CD4-positive, alpha-beta T cell (primary cell): ENCODE data around the gene KRTAP4-3. TPM values are rescaled to one million over a fixed set of nuclear protein-coding genes. Genes with fewer than 3 reads are reported as not detected.
A peak's percentile ranks its signal among the peaks of the same experiment; 100 is the strongest.
"Not testable (repeated sequence)": the region's sequence is repeated elsewhere in the genome, so short reads cannot be mapped to it uniquely, and the experiment has no call there.

Experiments used
- ATAC-seq: fragments of 200-7000 bp; cut with Tn5 transposase; one replicate; pipeline ENCODE4 v1.10.0; 2022; ENCODE audit warnings: mild to moderate bottlenecking; ENCODE audit not compliant: poor library complexity
- CTCF ChIA-PET: fragments of 350-600 bp; sonication (Branson Sonifier 250); formaldehyde crosslinking; loops from one replicate; lab custom pipeline; 2021; ENCODE audit warnings: antibody characterized with exemption, inconsistent platforms; lab: Charles Lee
- POLR2A ChIA-PET: fragments of 350-600 bp; sonication (Branson Sonifier 250); formaldehyde crosslinking; loops from one replicate; lab custom pipeline; 2021; ENCODE audit warnings: antibody characterized with exemption, inconsistent platforms; lab: Charles Lee
- DNase-seq, 14 experiments: peaks; one replicate each; pipeline ENCODE4 v3.0.0-alpha.2; 2013 to 2020; ENCODE audit warnings: mixed read lengths in 2 of 14
- H3K27ac ChIP-seq, 2 donors: one replicate each; pipeline versions ENCODE4 v1.5.1 to v1.7.0; 2013; ENCODE audit warnings: low read length in 2 of 2, low read depth in 1 of 2, mild to moderate bottlenecking in 1 of 2
- H3K27me3 ChIP-seq, 2 experiments: 1 replicate in 1 of 2; 2 replicates in 1 of 2; pipeline versions ENCODE4 v1.6.1 to v1.7.0; 2013; ENCODE audit warnings: low read length in 2 of 2, control low read depth in 1 of 2, mild to moderate bottlenecking in 1 of 2, moderate library complexity in 1 of 2; ENCODE audit not compliant: insufficient read depth in 2 of 2, control insufficient read depth in 1 of 2
- H3K36me3 ChIP-seq: one replicate; pipeline ENCODE4 v1.6.1; 2013; ENCODE audit warnings: low read length, control low read depth; ENCODE audit not compliant: insufficient read depth
- H3K4me1 ChIP-seq: one replicate; pipeline ENCODE4 v1.6.1; 2013; ENCODE audit warnings: low read length, control low read depth; ENCODE audit not compliant: insufficient read depth
- H3K4me3 ChIP-seq: one replicate; pipeline ENCODE4 v1.5.1; 2013; ENCODE audit warnings: mild to moderate bottlenecking, low read length, moderate library complexity
- H3K9me3 ChIP-seq, 2 experiments: 1 replicate in 1 of 2; 2 replicates in 1 of 2; pipeline versions ENCODE4 v1.6.1 to v1.7.0; 2013; ENCODE audit warnings: low read length in 2 of 2, mild to moderate bottlenecking in 2 of 2, control low read depth in 1 of 2, moderate library complexity in 1 of 2; ENCODE audit not compliant: control insufficient read depth in 1 of 2, insufficient read depth in 1 of 2
- H3K27ac Mint-ChIP-seq: one replicate; pipeline ENCODE4 v1.8.0; 2020; ENCODE audit warnings: mixed read lengths
- H3K27me3 Mint-ChIP-seq: one replicate; pipeline ENCODE4 v1.8.0; 2021; ENCODE audit warnings: mixed read lengths
- H3K36me3 Mint-ChIP-seq: one replicate; pipeline ENCODE4 v1.8.0; 2021; ENCODE audit warnings: low read depth, mixed read lengths
- H3K4me1 Mint-ChIP-seq: one replicate; pipeline ENCODE4 v1.8.0; 2021; ENCODE audit warnings: low read depth, mixed read lengths
- H3K4me3 Mint-ChIP-seq: one replicate; pipeline ENCODE4 v1.8.0; 2020; ENCODE audit warnings: mild to moderate bottlenecking, mixed read lengths
- H3K9me3 Mint-ChIP-seq: one replicate; pipeline ENCODE4 v1.8.0; 2020; ENCODE audit warnings: mixed read lengths
- CTCF ChIP-seq: fragments of 200-600 bp; IDR thresholded peaks from one replicate; pipeline ENCODE4 v1.8.0; 2022; ENCODE audit warnings: antibody characterized with exemption, mild to moderate bottlenecking
- intact Hi-C, 2 experiments: fragments of 100-400 bp; cut with DNase I in 1 of 2; cut with micrococcal nuclease in 1 of 2; formaldehyde crosslinking; loops; one replicate each; pipeline versions ENCODE4 v1.15.1 to v1.9.0; 2023 to 2025; cut with DNase I, micrococcal nuclease
- total RNA-seq, 174 experiments: library from RNA in 2 of 174; stranded (reverse) in 2 of 174; gene quantifications; one replicate each; pipeline ENCODE4 v1.2.3 and lab custom pipeline; 2021 to 2026

The KRTAP4-3 gene
- total RNA-seq, 2 experiments from 2014 or later = not detected

DNA sequence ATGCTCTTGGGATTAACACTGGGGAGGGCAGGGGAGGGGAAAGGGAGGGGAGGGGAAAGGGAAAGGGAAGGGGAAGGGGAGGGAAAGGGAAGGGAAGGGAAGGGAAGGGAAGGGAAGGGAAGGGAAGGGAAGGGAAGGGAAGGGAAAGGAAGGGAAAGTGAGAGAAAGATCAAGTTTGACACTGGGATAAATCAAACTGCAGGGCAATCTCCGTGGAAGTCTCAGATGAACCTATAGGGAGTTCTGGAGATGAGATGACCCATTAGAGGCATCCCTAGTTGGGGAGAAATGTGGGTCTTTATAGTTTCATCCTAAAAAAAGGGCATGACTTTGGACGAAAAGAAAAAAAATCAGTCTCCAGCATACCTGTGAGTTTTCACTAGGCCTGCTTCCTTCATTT is 46.3 kb downstream of the KRTAP4-3 start:
- POLR2A ChIA-PET = no interaction called here
- ATAC-seq = no peak

GRCh38 chr17:41119696-41120690 is 48.0 kb downstream of the KRTAP4-3 start:
- TF ChIP-seq CTCF = peak; percentile 40
- Mint-ChIP-seq H3K4me1 (peaks cover 60% of the 10 kb centered on the region), H3K4me3 (peak overlapping the region; percentile 62), H3K27ac (peak overlapping the region; percentile 80)
- H3K36me3 ChIP-seq, H3K27me3 Mint-ChIP-seq, H3K36me3 Mint-ChIP-seq, H3K9me3 Mint-ChIP-seq, H3K9me3 ChIP-seq, H3K27ac ChIP-seq, H3K4me3 ChIP-seq, H3K27me3 ChIP-seq: not testable (repeated sequence)
- CTCF ChIA-PET = interaction anchor here (0.7 kb wide), 1 partner anchor 214 kb away, joined by 3 read pairs; no protein-coding TSS in a partner anchor
- intact Hi-C loops = loop anchor here (1.0 to 5.0 kb wide), 5 partner anchors 187 to 542 kb away; partner anchors contain the start of gene KRTAP16-1 (in 1 of the 2)
- DNase-seq (peak in 4 of 14 experiments; percentile 7 to 58 (median 36)), ATAC-seq (peak; percentile 93)
- POLR2A ChIA-PET = interaction anchor here (1.0 to 1.9 kb wide), 2 partner anchors 189 to 568 kb away, joined by 5 to 13 read pairs; partner anchors contain the start of genes EIF1 and KRTAP16-1
- peaks cover 16% of the 10 kb centered on the region for H3K4me1 ChIP-seq

More for the DNA sequence above, 46.3 kb downstream of the KRTAP4-3 start:
- Mint-ChIP-seq H3K27ac (no peak overlapping the region), H3K36me3 (no peaks in the 10 kb centered on the region), H3K27me3 (no peaks in the 10 kb centered on the region), H3K4me3 (no peak overlapping the region), H3K4me1 (peaks cover 71% of the 10 kb centered on the region), H3K9me3 (no peaks in the 10 kb centered on the region)
- CTCF ChIA-PET = no interaction called here
- Histone ChIP-seq H3K4me1 (peaks cover 25% of the 10 kb centered on the region), H3K27me3 (no peaks in the 10 kb centered on the region), H3K27ac (no peak overlapping the region), H3K4me3 (no peak overlapping the region), H3K36me3 (no peaks in the 10 kb centered on the region), H3K9me3 (no peaks in the 10 kb centered on the region)
- intact Hi-C loops = loop anchor here (5.0 kb wide), 4 partner anchors 186 to 541 kb away; partner anchors contain the start of gene KRTAP16-1 (in 1 of the 2)
- no peak for DNase-seq
- TF ChIP-seq CTCF = no peak

DNA sequence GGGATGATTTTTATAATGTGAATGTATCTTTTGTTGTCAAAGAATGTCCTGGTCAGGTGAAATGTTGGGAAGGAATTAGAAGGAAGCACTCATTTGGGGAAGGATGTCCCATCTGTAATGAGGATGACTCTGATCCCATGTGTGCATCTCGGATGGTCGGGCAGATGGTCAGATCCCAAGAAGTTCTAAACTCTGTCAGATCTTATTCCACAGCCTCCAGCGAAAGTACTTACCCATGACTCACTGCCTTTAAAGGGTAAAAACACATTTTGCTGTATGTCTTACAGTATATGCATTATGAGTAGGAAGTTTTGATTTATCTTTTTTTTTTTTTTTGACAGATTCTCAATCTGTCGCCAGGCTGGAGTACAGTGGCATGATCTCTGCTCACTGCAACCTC is 49.3 kb downstream of the KRTAP4-3 start:
- Histone ChIP-seq H3K27me3 (no peaks in the 10 kb centered on the region), H3K4me3 (no peak overlapping the region), H3K27ac (no peak overlapping the region), H3K36me3 (no peaks in the 10 kb centered on the region), H3K4me1 (peaks cover 14% of the 10 kb centered on the region), H3K9me3 (no peaks in the 10 kb centered on the region)
- intact Hi-C loops = no loop called here
- peaks cover 48% of the 10 kb centered on the region for H3K4me1 Mint-ChIP-seq
- no peaks in the 10 kb centered on the region for H3K36me3 Mint-ChIP-seq
- ATAC-seq (no peak), DNase-seq (no peak)
- POLR2A ChIA-PET = no interaction called here
- H3K9me3 Mint-ChIP-seq = no peaks in the 10 kb centered on the region
- no peak overlapping the region for H3K4me3 Mint-ChIP-seq
- CTCF ChIA-PET = no interaction called here
- no peak overlapping the region for H3K27ac Mint-ChIP-seq
- no peak for TF ChIP-seq CTCF
- H3K27me3 Mint-ChIP-seq = no peaks in the 10 kb centered on the region

- DNase-seq, ATAC-seq, POLR2A ChIA-PET, intact Hi-C loops, H3K4me1 ChIP-seq, H3K36me3 ChIP-seq, H3K27me3 Mint-ChIP-seq, H3K4me3 Mint-ChIP-seq, H3K4me3 ChIP-seq, H3K36me3 Mint-ChIP-seq, H3K27me3 ChIP-seq, CTCF ChIA-PET, H3K9me3 ChIP-seq, H3K9me3 Mint-ChIP-seq, H3K27ac ChIP-seq: not testable (repeated sequence)
- H3K4me1 Mint-ChIP-seq = peaks cover 42% of the 10 kb centered on the region
- H3K27ac Mint-ChIP-seq = peak within 1 kb of the TSS; percentile 21
These were observed 50.1 kb downstream of the KRTAP4-3 start, which contains the start of gene KRTAP4-11 for GRCh38 chr17:41117846-41118386. KRTAP4-11 (minus strand) TSS chr17:41118373; CDS start chr17:41118315, 58 bp downstream.
